B cell (primary cell): ENCODE measurements around the gene LCT. TPM values are rescaled to one million over a fixed set of nuclear protein-coding genes. Genes with fewer than 3 reads are reported as not detected.
"Not testable (repeated sequence)": the region's sequence is repeated elsewhere in the genome, so short reads cannot be mapped to it uniquely, and the experiment has no call there.

ENCODE experiments used
- ATAC-seq: fragments of 200-7000 bp; cut with Tn5 transposase; one replicate; pipeline ENCODE4 v1.10.0; 2021; ENCODE audit warnings: low read depth, mild to moderate bottlenecking, moderate number of reproducible peaks, moderate library complexity
- CTCF ChIA-PET: fragments of 350-600 bp; sonication (Branson Sonifier 250); formaldehyde crosslinking; loops from one replicate; lab custom pipeline; 2021; ENCODE audit warnings: antibody characterized with exemption, inconsistent platforms; lab: Charles Lee
- POLR2A ChIA-PET: fragments of 350-600 bp; sonication (Branson Sonifier 250); formaldehyde crosslinking; loops from one replicate; lab custom pipeline; 2021; ENCODE audit warnings: antibody characterized with exemption; lab: Charles Lee
- DNase-seq: peaks from one replicate; pipeline ENCODE4 v3.0.0; 2013
- H2AFZ ChIP-seq: 2 replicates; pipeline ENCODE4 v1.6.1; 2012; ENCODE audit warnings: mild to moderate bottlenecking, low read depth, low read length; ENCODE audit not compliant: insufficient read depth, poor library complexity, severe bottlenecking
- H3K27ac ChIP-seq, 2 donors: 1 replicate in 1 of 2; 2 replicates in 1 of 2; pipeline ENCODE4 v1.5.1; 2012 to 2013; ENCODE audit warnings: low read length in 2 of 2, mild to moderate bottlenecking in 2 of 2, moderate library complexity in 1 of 2
- H3K27me3 ChIP-seq, 4 experiments: fragments of 200-600 bp in 1 of 4; sonication (generic) in 1 of 4; replicated peaks in 1 of 4; 1 replicate in 2 of 4; 2 replicates in 2 of 4; pipeline versions ENCODE4 v1.6.1 to v1.7.0; 2013 to 2016; ENCODE audit warnings: low read length in 3 of 4, mild to moderate bottlenecking in 2 of 4, mixed read lengths in 1 of 4, moderate library complexity in 1 of 4; ENCODE audit not compliant: insufficient read depth in 4 of 4, control insufficient read depth in 3 of 4; ENCODE audit errors: control extremely low read depth in 1 of 4
- H3K36me3 ChIP-seq, 2 experiments: replicated peaks in 1 of 2; 1 replicate in 1 of 2; 2 replicates in 1 of 2; pipeline versions ENCODE4 v1.6.1 to v1.7.1; 2013; ENCODE audit warnings: low read length in 1 of 2; ENCODE audit not compliant: insufficient read depth in 2 of 2, control insufficient read depth in 1 of 2; ENCODE audit errors: control extremely low read depth in 1 of 2, extremely low read depth in 1 of 2
- H3K4me1 ChIP-seq, 2 donors: fragments of 200-600 bp in 1 of 2; sonication (generic) in 1 of 2; 1 replicate in 1 of 2; 2 replicates in 1 of 2; pipeline versions ENCODE4 v1.5.1 to v1.6.1; 2013 to 2017; ENCODE audit warnings: low read length in 2 of 2; ENCODE audit not compliant: control insufficient read depth in 2 of 2, insufficient read depth in 2 of 2
- H3K4me2 ChIP-seq: replicated peaks from 2 replicates; pipeline ENCODE3; 2012; ENCODE audit warnings: mild to moderate bottlenecking, low read depth, low read length; ENCODE audit not compliant: poor library complexity, severe bottlenecking
- H3K4me3 ChIP-seq, 5 experiments: fragments of 200-600 bp in 1 of 5; sonication (generic) in 1 of 5; 1 replicate in 3 of 5; 2 replicates in 2 of 5; pipeline versions ENCODE4 v1.5.1 to v1.7.0; 2011 to 2016; ENCODE audit warnings: low read length in 4 of 5, mild to moderate bottlenecking in 4 of 5, low read depth in 2 of 5, control low read depth in 1 of 5, moderate library complexity in 1 of 5; ENCODE audit not compliant: insufficient read depth in 1 of 5; ENCODE audit errors: control extremely low read depth in 1 of 5, extremely low read depth in 1 of 5
- H3K79me2 ChIP-seq: fragments of 200-600 bp; sonication (generic); one replicate; pipeline ENCODE4 v1.6.0; 2016; ENCODE audit warnings: low read length; ENCODE audit not compliant: control insufficient read depth, insufficient read depth
- H3K9ac ChIP-seq: fragments of 200-600 bp; sonication (generic); 2 replicates; pipeline ENCODE4 v1.6.1; 2017; ENCODE audit warnings: mild to moderate bottlenecking, low read length, moderate library complexity
- H3K9me3 ChIP-seq, 3 donors: one replicate each; pipeline versions ENCODE4 v1.6.1 to v1.7.1; 2013; ENCODE audit warnings: low read length in 2 of 3; ENCODE audit not compliant: control insufficient read depth in 2 of 3, insufficient read depth in 1 of 3; ENCODE audit errors: control extremely low read depth in 1 of 3
- H4K20me1 ChIP-seq: 2 replicates; pipeline ENCODE4 v1.6.0; 2012; ENCODE audit warnings: mild to moderate bottlenecking, low read length; ENCODE audit not compliant: insufficient read depth, control insufficient read depth, poor library complexity, severe bottlenecking
- H3K27ac Mint-ChIP-seq: one replicate; pipeline ENCODE4 v1.8.0; 2021; ENCODE audit warnings: mixed read lengths
- H3K27me3 Mint-ChIP-seq: one replicate; pipeline ENCODE4 v1.8.0; 2021; ENCODE audit warnings: mixed read lengths
- H3K4me1 Mint-ChIP-seq: one replicate; pipeline ENCODE4 v1.8.0; 2021; ENCODE audit warnings: mixed read lengths
- H3K4me3 Mint-ChIP-seq: one replicate; pipeline ENCODE4 v1.8.0; 2021; ENCODE audit warnings: mixed read lengths
- H3K9me3 Mint-ChIP-seq: one replicate; pipeline ENCODE4 v1.8.0; 2022; ENCODE audit warnings: mixed read lengths; ENCODE audit not compliant: insufficient read depth
- CTCF ChIP-seq: fragments of 200-600 bp; IDR thresholded peaks from one replicate; pipeline ENCODE4 v1.8.0; 2022; ENCODE audit warnings: antibody characterized with exemption, mild to moderate bottlenecking
- EZH2 ChIP-seq: IDR thresholded peaks from 2 replicates; pipeline ENCODE4 v1.6.1; 2012; ENCODE audit warnings: borderline replicate concordance, low read depth, mild to moderate bottlenecking, moderate library complexity, low read length; ENCODE audit not compliant: insufficient read depth, poor library complexity, severe bottlenecking
- WGBS: methylation state at CpG from one replicate; pipeline ENCODE4 v1.1.5; 2013; ENCODE audit warnings: missing lambda C conversion rate; ENCODE audit not compliant: insufficient coverage; 5-methylcytosine and 5-hydroxymethylcytosine counted together
- intact Hi-C: fragments of 100-400 bp; cut with micrococcal nuclease; formaldehyde crosslinking; loops from one replicate; pipeline ENCODE4 v1.10.0; 2022
- polyA plus RNA-seq: library from polyadenylated mRNA; depleted of rRNA; stranded (reverse); fragments of >200 nt; gene quantifications from 2 replicates; pipeline ENCODE4 v1.2.3, GENCODE V29; 2012
- total RNA-seq, 2 donors: library from RNA; stranded (reverse); fragments of 120-200 nt in 1 of 2; gene quantifications; 1 replicate in 1 of 2; 2 replicates in 1 of 2; pipeline versions ENCODE4 v1.2.3 to v1.2.4, GENCODE V29; 2013 to 2022

LCT gene
- total and polyA plus RNA-seq, 2 donors (not counting 1 experiment from before 2014, with no cell fraction given) = 0.03 to 0.07 TPM

- POLR2A ChIA-PET, H3K27me3 Mint-ChIP-seq, H3K79me2 ChIP-seq, H3K4me1 ChIP-seq, H3K9me3 Mint-ChIP-seq, ATAC-seq, H3K4me3 Mint-ChIP-seq, H3K4me2 ChIP-seq, H3K27ac Mint-ChIP-seq, H3K4me3 ChIP-seq, H3K27me3 ChIP-seq, H4K20me1 ChIP-seq, H3K27ac ChIP-seq, H3K9ac ChIP-seq, H3K36me3 ChIP-seq, DNase-seq, H2AFZ ChIP-seq: not testable (repeated sequence)
- CTCF ChIA-PET = interaction anchor here (0.6 to 0.8 kb wide), 3 partner anchors 791 to 1687 kb away, joined by 3 to 4 read pairs (median 3); no protein-coding TSS in a partner anchor
- H3K4me1 Mint-ChIP-seq = peaks cover 20% of the 10 kb centered on the region
- WGBS = no CpG with 5 or more reads among the region's 4 CpGs
- intact Hi-C loops = loop anchor here (5.0 kb wide), 1 partner anchor 793 kb away; no protein-coding TSS in a partner anchor
- H3K9me3 ChIP-seq = peaks cover 0 to 16% (median 9%) of the 10 kb centered on the region in 3 donors
These were observed 41.3 kb downstream of the LCT start for GRCh38 chr2:135795641-135796040.

- H3K4me3 ChIP-seq = no peak overlapping the region
- no peak overlapping the region for H3K27ac ChIP-seq
- ATAC-seq = no peak
- ChIA-PET CTCF (no interaction called here), POLR2A (no interaction called here)
- H3K9me3 Mint-ChIP-seq = no peaks in the 10 kb centered on the region
- no peaks in the 10 kb centered on the region for H3K79me2 ChIP-seq
- H3K27me3 ChIP-seq = no peaks in the 10 kb centered on the region
- no peaks in the 10 kb centered on the region for H4K20me1 ChIP-seq
- WGBS = 74% methylated on average over 4 of the region's 7 CpGs
- H3K4me1 Mint-ChIP-seq = peaks cover 20% of the 10 kb centered on the region
- H3K4me1 ChIP-seq = peaks cover 0 to 6% of the 10 kb centered on the region in 2 donors
- no peak overlapping the region for H3K9ac ChIP-seq
- H3K4me2 ChIP-seq = no peak overlapping the region
- TF ChIP-seq EZH2 = no peak
- no peak for TF ChIP-seq CTCF
- intact Hi-C loops = no loop called here
- no peak overlapping the region for H3K27ac Mint-ChIP-seq
- no peaks in the 10 kb centered on the region for H3K36me3 ChIP-seq
- H3K4me3 Mint-ChIP-seq = no peak overlapping the region
- H2AFZ ChIP-seq = no peak overlapping the region
- H3K27me3 Mint-ChIP-seq = no peaks in the 10 kb centered on the region
- peaks cover 0 to 4% (median 0%) of the 10 kb centered on the region in 3 donors for H3K9me3 ChIP-seq
- DNase-seq = peak; percentile 16
These were observed 44.4 kb downstream of the LCT start for GRCh38 chr2:135792401-135793150.
